Measurements from ENCODE around the gene MPV17L2. TPM values are rescaled to one million over a fixed set of nuclear protein-coding genes. Genes with fewer than 3 reads are reported as not detected.
A peak's percentile ranks its signal among the peaks of the same experiment; 100 is the strongest.

MPV17L2 gene
- total RNA-seq, 6 experiments from 2014 or later = 9.7 to 14.9 (median 13.1) TPM

- no peaks in the 10 kb centered on the region for H3K9me3 Mint-ChIP-seq
- H3K27me3 Mint-ChIP-seq (ENCODE audit: insufficient read depth) = peaks cover 9% of the 10 kb centered on the region
- no peaks in the 10 kb centered on the region for H3K36me3 Mint-ChIP-seq (ENCODE audit: low read depth)
- TF ChIP-seq CTCF (IDR thresholded peaks at IDR 0.05) = no peak
- DNase-seq = no peak
- H3K4me3 Mint-ChIP-seq = no peak overlapping the region
- no peak overlapping the region for H3K27ac Mint-ChIP-seq
- H3K4me1 Mint-ChIP-seq (ENCODE audit: low read depth) = peaks cover 18% of the 10 kb centered on the region
These were observed 2.7 kb upstream of the MPV17L2 start for GRCh38 chr19:18190278-18190677.

- peaks cover 8% of the 10 kb centered on the region for H3K27me3 Mint-ChIP-seq (ENCODE audit: insufficient read depth)
- no peaks in the 10 kb centered on the region for H3K9me3 Mint-ChIP-seq
- H3K4me3 Mint-ChIP-seq = peak overlapping the region; percentile 98
- TF ChIP-seq CTCF (IDR thresholded peaks at IDR 0.05) = no peak
- peak overlapping the region; percentile 97 for H3K27ac Mint-ChIP-seq
- no peaks in the 10 kb centered on the region for H3K36me3 Mint-ChIP-seq (ENCODE audit: low read depth)
- no peak for DNase-seq
- H3K4me1 Mint-ChIP-seq (ENCODE audit: low read depth) = peaks cover 18% of the 10 kb centered on the region
These were observed 1.4 kb upstream of the MPV17L2 start for GRCh38 chr19:18191640-18192062.

- Mint-ChIP-seq H3K9me3 (no peaks in the 10 kb centered on the region), H3K4me3 (peak overlapping the region; percentile 98), H3K4me1 (ENCODE audit: low read depth) (peaks cover 18% of the 10 kb centered on the region), H3K36me3 (ENCODE audit: low read depth) (no peaks in the 10 kb centered on the region), H3K27me3 (ENCODE audit: insufficient read depth) (peaks cover 11% of the 10 kb centered on the region), H3K27ac (peak overlapping the region; percentile 97)
- TF ChIP-seq CTCF (IDR thresholded peaks at IDR 0.05) = peak; percentile 43
- DNase-seq = no peak
These were observed 566 bp downstream of the MPV17L2 start for GRCh38 chr19:18193388-18194180.

- no peak for DNase-seq
- Mint-ChIP-seq H3K27me3 (ENCODE audit: insufficient read depth) (peaks cover 10% of the 10 kb centered on the region), H3K9me3 (no peaks in the 10 kb centered on the region), H3K27ac (peak overlapping the region; percentile 97), H3K4me1 (ENCODE audit: low read depth) (peaks cover 18% of the 10 kb centered on the region), H3K36me3 (ENCODE audit: low read depth) (no peaks in the 10 kb centered on the region), H3K4me3 (peak overlapping the region; percentile 98)
- no peak for TF ChIP-seq CTCF (IDR thresholded peaks at IDR 0.05)
These were observed 1.1 kb downstream of the MPV17L2 start for GRCh38 chr19:18194181-18194530.

- Mint-ChIP-seq H3K4me3 (peak overlapping the region; percentile 98; the same call in 1 of the 2 replicates), H3K36me3 (ENCODE audit: low read depth) (no peaks in the 10 kb centered on the region), H3K4me1 (ENCODE audit: low read depth) (peaks cover 18% of the 10 kb centered on the region), H3K27ac (no peak overlapping the region; the same call in 1 of the 2 replicates), H3K27me3 (ENCODE audit: insufficient read depth) (peaks cover 10% of the 10 kb centered on the region), H3K9me3 (no peaks in the 10 kb centered on the region)
- no peak for TF ChIP-seq CTCF (IDR thresholded peaks at IDR 0.05)
- no peak for DNase-seq
These were observed 1.7 kb downstream of the MPV17L2 start for GRCh38 chr19:18194554-18195238.

All from HFFc6 (cell line).